ENCODE results near the gene ELOVL1. TPM values are rescaled to one million over a fixed set of nuclear protein-coding genes. Genes with fewer than 3 reads are reported as not detected.

ELOVL1 gene
- total and polyA plus RNA-seq, 2 of the 13 experiments (the other 11 are each of a cell fraction or from before 2014, with no cell fraction given), result 55.2 to 77.4 TPM

GRCh38 chr1:43395523-43395922 is 27.7 kb upstream of the ELOVL1 start:
- H3K27me3 ChIP-seq (ENCODE audit: control insufficient read depth in 1 of 2, insufficient read depth in 2 of 2, low read length in 2 of 2), result no peaks in the 10 kb centered on the region
- no TSS peak for BruUV-seq (replicated peaks)
- no peak overlapping the region for H3K4me3 ChIP-seq (replicated peaks in 1 of 3; ENCODE audit: insufficient read depth in 1 of 3, low read depth in 2 of 3, low read length in 3 of 3)
- no peak overlapping the region for H3K27ac ChIP-seq (ENCODE audit: extremely low read length, insufficient read depth, low read length)
- H2AFZ ChIP-seq (ENCODE audit: low read length), result no peak overlapping the region
- no peaks in the 10 kb centered on the region for H3K9me3 ChIP-seq (ENCODE audit: low read length)
- H3K9ac ChIP-seq (ENCODE audit: insufficient read depth, low read depth, low read length), result no peak overlapping the region
- no peak overlapping the region for H3K4me2 ChIP-seq (ENCODE audit: low read depth, low read length)
- H3K79me2 ChIP-seq (ENCODE audit: insufficient read depth, low read length), result peaks cover 3% of the 10 kb centered on the region
- ChIA-PET POLR2A (no interaction called here), CTCF (ENCODE audit: low intra/inter-chr PET ratio, low total read pairs) (no interaction called here)
- in situ Hi-C loops (cut with HindIII; ENCODE audit: extremely low pct_ligation_motif_present, low pct_unique_long_range_greater_than_20kb), result no loop called here
- ATAC-seq (no peak), DNase-seq (ENCODE audit: low spot score) (no peak), FAIRE-seq (no peak)
- peaks cover 9% of the 10 kb centered on the region for H3K4me1 ChIP-seq (ENCODE audit: insufficient read depth, low read length)
- intact Hi-C loops (cut with micrococcal nuclease; ENCODE audit: unreplicated experiment), result no loop called here
- TF ChIP-seq IKZF4 (CRISPR knock-in tag; IDR thresholded peaks at IDR 0.05; ENCODE audit: borderline replicate concordance, low read depth, not compliant biosample characterization) (no peak), GATA4 (IDR thresholded peaks at IDR 0.05; ENCODE audit: borderline replicate concordance, low read depth) (no peak), NR1H2 (CRISPR knock-in tag; IDR thresholded peaks at IDR 0.05; ENCODE audit: borderline replicate concordance, low read depth) (no peak), SALL1 (CRISPR knock-in tag; IDR thresholded peaks at IDR 0.05) (no peak)
- H3K36me3 ChIP-seq (replicated peaks in 1 of 2; ENCODE audit: control insufficient read depth in 1 of 2, insufficient read depth in 2 of 2, low read length in 2 of 2), result no peaks in the 10 kb centered on the region
- no peaks in the 10 kb centered on the region for H4K20me1 ChIP-seq (ENCODE audit: insufficient read depth, low read length)
- WGBS (ENCODE audit: low lambda C conversion rate), result 95% methylated on average over 4 of the region's 4 CpGs

- 91% methylated on average over 3 of the region's 3 CpGs for WGBS (ENCODE audit: low lambda C conversion rate)
- Histone ChIP-seq H3K36me3 (replicated peaks in 1 of 2; ENCODE audit: control insufficient read depth in 1 of 2, insufficient read depth in 2 of 2, low read length in 2 of 2) (peaks cover 0 to 2% of the 10 kb centered on the region in 2 experiments; a peak in 1 of 5 replicates), H3K4me2 (ENCODE audit: low read depth, low read length) (no peak overlapping the region), H3K9ac (ENCODE audit: insufficient read depth, low read depth, low read length) (no peak overlapping the region), H4K20me1 (ENCODE audit: insufficient read depth, low read length) (no peaks in the 10 kb centered on the region), H3K79me2 (ENCODE audit: insufficient read depth, low read length) (peaks cover 27% of the 10 kb centered on the region), H3K4me1 (ENCODE audit: insufficient read depth, low read length) (peaks cover 22% of the 10 kb centered on the region), H2AFZ (ENCODE audit: low read length) (no peak overlapping the region), H3K27ac (ENCODE audit: extremely low read length, insufficient read depth, low read length) (no peak overlapping the region), H3K9me3 (ENCODE audit: low read length) (no peaks in the 10 kb centered on the region), H3K4me3 (replicated peaks in 1 of 3; ENCODE audit: insufficient read depth in 1 of 3, low read depth in 2 of 3, low read length in 3 of 3) (no peak overlapping the region), H3K27me3 (ENCODE audit: control insufficient read depth in 1 of 2, insufficient read depth in 2 of 2, low read length in 2 of 2) (peaks cover 0 to 3% of the 10 kb centered on the region in 2 experiments; a peak in 1 of 5 replicates)
- ChIA-PET POLR2A (no interaction called here), CTCF (ENCODE audit: low intra/inter-chr PET ratio, low total read pairs) (no interaction called here)
- intact Hi-C loops (cut with micrococcal nuclease; ENCODE audit: unreplicated experiment), result no loop called here
- no TSS peak for BruUV-seq (replicated peaks)
- ATAC-seq, result no peak
- FAIRE-seq, result no peak
- TF ChIP-seq SMAD3 (CRISPR knock-in tag; IDR thresholded peaks at IDR 0.05), result no peak
- no peak for TF ChIP-seq RARA (CRISPR knock-in tag; IDR thresholded peaks at IDR 0.05)
- no peak for TF ChIP-seq SP140L (CRISPR knock-in tag; IDR thresholded peaks at IDR 0.05; ENCODE audit: borderline replicate concordance)
- no peak for TF ChIP-seq ELK4 (CRISPR knock-in tag; IDR thresholded peaks at IDR 0.05; ENCODE audit: borderline replicate concordance)
- TF ChIP-seq TERF1 (CRISPR knock-in tag; IDR thresholded peaks at IDR 0.05), result no peak
- no peak for TF ChIP-seq MXI1 (IDR thresholded peaks at IDR 0.05; ENCODE audit: borderline replicate concordance, low read depth, low read length)
- TF ChIP-seq CREB3 (CRISPR knock-in tag; IDR thresholded peaks at IDR 0.05), result no peak
- no peak for TF ChIP-seq FOXA3 (CRISPR knock-in tag; IDR thresholded peaks at IDR 0.05)
- TF ChIP-seq CCAR2 (optimal IDR thresholded peaks at IDR 0.05; ENCODE audit: low read depth, low read length), result no peak
- no peak for DNase-seq (ENCODE audit: low spot score)
- in situ Hi-C loops (cut with HindIII; ENCODE audit: extremely low pct_ligation_motif_present, low pct_unique_long_range_greater_than_20kb), result no loop called here
Observed at GRCh38 chr1:43392702-43393101, 24.9 kb upstream of the ELOVL1 start.
